T47D (cell line): ENCODE data around the gene UIMC1.

Experiments
- DNase-seq, 2 experiments: peaks; one replicate each; pipeline versions ENCODE4 v3.0.0 to v3.0.0-alpha.2; 2011 to 2012; ENCODE audit warnings: low read depth in 1 of 2, low spot score in 1 of 2
- JUND ChIP-seq: IDR thresholded peaks from 2 replicates; pipeline ENCODE4 v1.6.1; 2012; ENCODE audit warnings: low read depth
- in situ Hi-C: cut with HindIII; loops from 2 replicates; pipeline ENCODE4 v1.10.0; 2016; ENCODE audit warnings: low sequenced_read_pairs, low pct_unique_long_range_greater_than_20kb

The UIMC1 gene

DNA sequence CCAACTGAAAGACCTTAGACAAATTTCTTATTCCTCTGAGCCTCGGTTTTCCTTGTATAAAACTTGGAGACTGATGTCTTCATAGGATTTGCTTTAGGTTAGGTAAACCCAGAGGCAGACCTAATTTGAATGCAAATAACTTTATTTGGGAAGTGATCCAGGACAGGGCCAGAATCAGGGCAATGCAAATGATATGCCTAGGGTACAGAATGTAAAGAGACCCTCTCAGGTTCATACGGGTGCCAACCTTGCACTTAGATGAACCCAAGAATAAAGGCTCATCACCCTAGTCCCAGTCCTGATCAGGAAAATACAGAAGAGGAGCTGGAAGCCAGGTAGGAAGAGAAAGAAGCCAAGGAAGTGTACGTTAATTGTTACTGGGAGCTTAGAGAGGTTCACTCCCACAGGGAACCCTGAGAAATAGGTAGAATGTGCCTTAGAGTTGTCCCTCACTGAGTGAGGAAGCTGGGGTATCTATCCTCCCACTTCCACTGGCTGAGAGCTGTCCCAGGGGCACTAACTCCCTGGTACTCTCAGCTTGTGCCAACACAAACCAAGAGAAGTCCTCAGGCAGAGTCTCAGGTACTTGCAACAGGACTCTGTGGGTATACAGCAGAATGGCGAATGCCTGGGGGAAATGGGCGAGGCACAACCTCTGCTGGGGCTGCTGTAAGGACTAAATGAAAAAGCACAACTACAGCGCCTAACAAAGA, 104.3 kb downstream of the UIMC1 start:
- in situ Hi-C loops: no loop called here

DNA sequence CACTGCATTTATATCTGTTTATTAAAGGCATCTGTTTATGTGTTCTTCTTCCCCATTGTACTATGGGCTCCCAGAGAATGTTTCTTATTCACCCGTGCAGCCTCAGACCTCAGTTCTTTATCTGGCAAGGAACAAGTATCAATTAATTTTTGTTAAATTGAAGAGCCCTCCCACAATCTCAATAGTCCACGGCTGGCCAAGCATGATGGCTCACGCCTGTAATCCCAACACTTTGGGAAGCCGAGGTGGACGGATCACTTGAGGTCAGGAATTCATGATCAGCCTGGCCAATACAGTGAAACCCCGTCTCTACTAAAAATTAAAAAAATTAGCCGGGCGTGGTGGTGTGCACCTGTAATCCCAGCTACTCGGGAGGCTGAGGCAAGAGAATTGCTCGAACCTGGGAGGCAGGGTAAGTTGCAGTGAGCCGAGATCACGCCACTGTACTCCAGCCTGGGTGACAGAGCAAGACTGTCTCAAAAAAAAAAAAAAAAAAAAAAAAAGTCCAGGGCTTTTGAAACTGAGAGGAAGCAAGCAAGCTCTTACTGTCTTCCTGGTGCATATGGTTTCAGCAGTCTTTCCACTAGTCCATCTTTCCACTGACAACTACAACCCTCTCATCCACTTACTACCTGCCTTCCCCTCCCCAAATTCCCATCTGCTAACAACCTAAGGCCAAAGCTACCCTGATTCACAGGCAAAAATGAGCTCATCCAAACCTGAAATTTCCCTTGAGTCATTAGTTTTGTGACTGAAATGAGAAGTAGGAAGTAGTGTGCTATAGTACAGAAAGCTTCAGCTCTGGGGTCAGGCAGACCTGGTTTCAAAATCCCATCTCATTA, 105.1 kb downstream of the UIMC1 start:
- DNase-seq: no peak
- in situ Hi-C loops: no loop called here

More for the DNA sequence above, 104.3 kb downstream of the UIMC1 start:
- TF ChIP-seq JUND: no peak
- DNase-seq: no peak

DNA sequence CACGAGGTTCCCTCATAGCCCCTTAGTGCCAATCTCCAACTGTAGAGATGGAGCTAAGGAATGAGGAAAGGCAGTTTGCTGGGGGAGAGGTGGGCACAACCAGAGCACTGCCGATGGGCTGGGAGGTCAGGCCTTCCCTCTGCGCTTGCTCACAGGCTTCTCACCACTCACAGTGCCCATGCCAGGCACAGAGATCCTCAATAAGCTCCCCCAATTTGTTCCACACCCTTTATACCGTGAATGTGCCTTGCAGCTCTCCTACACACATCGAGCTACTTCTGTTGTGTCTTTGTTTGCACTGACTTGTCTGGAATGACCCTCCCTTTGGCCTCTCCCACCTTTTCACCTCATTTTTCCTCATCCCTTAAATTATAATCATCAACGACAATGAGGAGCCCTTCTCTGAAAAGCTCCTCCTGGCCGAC, 105.8 kb downstream of the UIMC1 start:
- in situ Hi-C loops: no loop called here
- no peak for TF ChIP-seq JUND

More for the DNA sequence above, 105.1 kb downstream of the UIMC1 start:
- no peak for TF ChIP-seq JUND

DNA sequence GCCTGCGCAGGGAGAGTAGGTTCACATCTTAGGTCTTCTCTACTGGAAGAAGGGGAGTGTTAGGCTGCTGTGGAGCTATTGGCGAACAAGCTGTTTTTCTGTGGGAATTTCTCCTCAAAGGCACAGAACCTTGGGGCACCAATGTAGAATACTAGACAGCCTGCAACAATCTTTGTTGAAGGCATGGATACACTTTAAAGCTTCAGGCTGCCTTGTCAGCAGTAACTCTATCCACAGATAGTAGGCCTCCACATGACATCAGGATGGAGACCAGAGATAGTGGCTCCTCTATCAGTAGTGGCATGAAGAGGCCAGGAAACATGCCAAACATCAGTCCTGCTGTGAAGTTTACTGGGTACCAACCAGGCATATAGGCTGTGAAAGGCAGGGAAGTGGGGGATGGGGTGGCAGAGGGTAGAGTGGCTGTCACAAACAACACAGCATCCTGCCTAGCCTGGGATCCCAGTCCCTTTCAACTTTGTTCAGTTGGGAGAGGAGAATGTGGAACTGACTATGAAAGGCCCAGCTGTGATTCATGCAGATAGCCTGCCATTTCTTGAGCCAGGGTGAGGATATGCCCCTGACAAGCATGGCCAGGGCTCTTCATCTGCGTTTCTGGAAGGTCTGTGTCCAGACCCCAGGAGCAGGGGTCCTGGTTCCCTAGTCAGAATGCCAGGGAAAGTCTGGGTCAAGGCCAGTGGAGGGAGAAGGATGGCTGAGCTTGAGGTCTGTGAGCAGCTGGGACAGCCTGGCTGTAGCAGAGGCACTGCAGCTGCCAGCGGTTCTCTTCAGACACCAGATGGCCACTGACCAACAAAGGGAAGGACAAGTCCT, 106.4 kb downstream of the UIMC1 start:
- TF ChIP-seq JUND: no peak
- DNase-seq: no peak
- in situ Hi-C loops: no loop called here

More for the DNA sequence above, 105.8 kb downstream of the UIMC1 start:
- no peak for DNase-seq

DNA sequence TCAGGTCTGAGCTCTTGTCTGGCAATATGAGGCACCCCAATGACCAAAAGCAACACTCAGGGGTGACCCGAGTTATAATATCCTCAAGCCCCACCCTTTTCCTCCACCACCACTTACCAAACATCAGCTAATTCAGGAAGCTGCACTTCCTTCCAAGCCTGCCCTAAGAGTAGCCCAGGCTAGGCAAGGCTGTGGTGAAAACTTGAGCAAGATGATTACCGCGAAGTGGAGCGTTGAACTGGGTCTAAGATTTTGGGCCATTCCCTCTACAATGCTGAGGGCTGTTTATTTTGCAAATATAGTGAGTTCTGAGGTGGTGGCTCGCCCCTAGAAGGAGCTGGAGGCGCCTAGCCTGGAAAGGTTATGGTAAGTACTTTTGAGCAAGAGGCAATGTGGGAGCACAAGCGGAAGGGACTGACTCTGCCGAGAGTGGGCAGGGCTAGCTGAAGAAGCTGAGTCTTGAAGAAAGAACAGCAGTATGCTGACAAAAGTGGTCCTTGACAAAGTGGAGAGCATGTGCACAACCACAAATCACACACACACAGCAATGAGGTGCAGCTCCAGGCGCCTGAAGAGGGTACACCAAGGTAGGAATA, 107.2 kb downstream of the UIMC1 start, which contains the start of gene HK3:
Gene HK3, minus strand, starts transcription at position 51 of the 596 bp plus-strand sequence. CDS start 3,187 bp downstream, outside the sequence.
- no peak for TF ChIP-seq JUND
- in situ Hi-C loops: no loop called here
- no peak for DNase-seq

DNA sequence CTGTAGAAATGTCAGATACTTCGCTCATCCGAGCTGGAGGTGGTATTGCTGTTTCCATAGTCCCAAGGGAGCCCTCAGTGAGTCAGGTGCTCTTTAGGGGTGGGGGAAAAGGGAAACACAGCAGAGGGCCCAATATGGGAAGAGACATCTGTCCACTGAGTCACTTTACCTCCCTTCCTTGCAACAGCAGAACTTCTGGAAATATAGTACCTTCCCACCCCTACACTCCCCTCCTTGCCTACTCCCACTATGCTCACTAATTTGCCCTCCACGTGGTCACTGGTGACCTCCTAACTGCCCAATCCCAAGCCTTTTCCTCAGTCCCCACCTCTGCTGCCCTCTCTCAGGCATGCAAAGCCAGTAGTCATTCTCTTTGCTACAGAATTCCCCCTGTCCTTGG, 109.3 kb downstream of the UIMC1 start:
- TF ChIP-seq JUND: no peak

DNA sequence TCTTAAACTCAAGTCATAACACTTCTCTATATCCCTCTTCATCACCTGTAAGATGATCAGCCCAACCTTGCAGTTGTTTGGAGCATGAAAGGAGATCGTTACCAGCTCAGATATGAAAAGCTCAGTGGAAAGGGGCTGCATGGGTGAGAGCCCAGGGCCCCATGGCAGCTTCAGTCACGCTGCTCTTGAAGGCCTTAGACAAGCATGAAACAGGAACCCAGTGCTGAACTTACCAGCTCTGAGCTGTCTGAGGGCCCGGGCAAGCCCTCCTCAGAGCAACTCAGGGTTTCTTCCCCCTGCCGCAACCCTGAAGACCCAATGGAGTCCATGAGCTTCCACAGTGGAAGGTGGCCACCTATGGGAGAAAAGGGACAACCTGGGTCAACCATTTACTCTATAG, 110.7 kb downstream of the UIMC1 start:
- TF ChIP-seq JUND: no peak
- no peak for DNase-seq
- in situ Hi-C loops: no loop called here

More for the DNA sequence above, 109.3 kb downstream of the UIMC1 start:
- in situ Hi-C loops: no loop called here
- DNase-seq: no peak

DNA sequence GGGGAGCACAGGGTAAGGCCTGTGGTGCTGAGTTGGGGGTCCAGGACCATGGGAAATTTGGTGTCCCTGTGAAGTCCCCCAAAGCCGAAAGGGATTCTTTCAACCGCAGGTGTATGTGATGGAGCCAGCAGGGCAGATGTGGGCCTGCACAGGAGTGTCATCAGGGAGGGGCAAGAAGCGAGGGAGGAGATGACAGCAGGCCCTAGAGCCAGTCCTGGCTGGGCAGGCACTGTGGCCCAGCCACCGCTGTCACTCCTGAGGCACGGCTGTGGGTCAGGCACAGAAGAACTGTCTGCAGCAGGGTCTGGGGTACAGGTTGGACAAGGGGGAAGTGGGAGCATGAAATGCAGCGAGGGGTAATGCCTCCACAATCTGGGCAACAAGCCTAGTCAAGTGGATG, 112.3 kb downstream of the UIMC1 start:
- no peak for DNase-seq
- in situ Hi-C loops: no loop called here
- TF ChIP-seq JUND: no peak

DNA sequence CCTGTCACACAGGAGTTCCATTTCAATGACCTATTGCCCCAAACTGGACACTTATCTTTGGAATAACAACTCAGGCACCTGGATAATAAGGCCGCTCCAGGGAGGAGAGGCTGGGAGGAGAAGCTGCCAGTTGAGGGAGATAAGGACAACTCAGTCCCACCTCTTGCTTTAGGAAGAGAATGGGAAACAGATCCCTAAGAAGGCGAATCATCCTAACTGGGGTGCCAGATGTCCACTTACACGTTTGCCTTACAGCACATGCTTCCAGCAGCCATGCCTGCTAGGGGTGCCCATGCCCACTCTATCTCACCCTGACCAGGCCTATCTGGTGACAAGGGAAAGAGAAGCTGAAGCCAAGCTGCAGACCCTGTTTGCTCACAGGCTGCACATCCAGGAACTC, 113.9 kb downstream of the UIMC1 start:
- in situ Hi-C loops: no loop called here
- no peak for TF ChIP-seq JUND
- DNase-seq: no peak

DNA sequence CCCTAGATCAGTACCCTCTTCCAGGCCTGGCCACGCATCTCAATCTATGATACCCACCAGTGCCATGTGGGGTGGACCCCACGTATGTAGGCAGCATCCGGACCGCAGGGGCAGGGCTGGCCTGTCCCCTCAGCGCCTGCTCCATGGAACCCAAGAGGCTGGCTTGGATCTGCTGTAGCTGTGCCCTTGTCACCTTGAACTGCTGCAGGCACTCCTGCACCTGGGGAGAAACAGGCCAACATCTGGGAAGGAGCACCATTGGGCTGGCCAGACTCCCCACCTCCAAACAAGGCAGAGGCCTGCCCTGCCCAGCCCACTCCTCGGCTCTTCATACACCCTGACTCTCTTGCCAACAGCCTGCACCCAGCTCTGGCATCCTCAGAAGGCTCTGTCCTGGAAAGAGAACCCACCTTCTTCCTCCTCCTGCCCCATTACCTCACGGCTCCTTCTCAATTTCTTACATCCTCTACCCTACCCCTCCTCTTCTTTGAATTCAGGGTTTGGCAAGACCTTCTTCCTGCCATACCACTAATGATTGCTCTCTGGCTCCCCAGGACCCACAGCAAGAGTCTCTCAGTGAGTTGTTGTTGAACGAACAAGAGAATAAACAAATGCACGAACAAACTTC, 115.1 kb downstream of the UIMC1 start:
- no peak for TF ChIP-seq JUND
- in situ Hi-C loops: no loop called here
- DNase-seq: no peak

DNA sequence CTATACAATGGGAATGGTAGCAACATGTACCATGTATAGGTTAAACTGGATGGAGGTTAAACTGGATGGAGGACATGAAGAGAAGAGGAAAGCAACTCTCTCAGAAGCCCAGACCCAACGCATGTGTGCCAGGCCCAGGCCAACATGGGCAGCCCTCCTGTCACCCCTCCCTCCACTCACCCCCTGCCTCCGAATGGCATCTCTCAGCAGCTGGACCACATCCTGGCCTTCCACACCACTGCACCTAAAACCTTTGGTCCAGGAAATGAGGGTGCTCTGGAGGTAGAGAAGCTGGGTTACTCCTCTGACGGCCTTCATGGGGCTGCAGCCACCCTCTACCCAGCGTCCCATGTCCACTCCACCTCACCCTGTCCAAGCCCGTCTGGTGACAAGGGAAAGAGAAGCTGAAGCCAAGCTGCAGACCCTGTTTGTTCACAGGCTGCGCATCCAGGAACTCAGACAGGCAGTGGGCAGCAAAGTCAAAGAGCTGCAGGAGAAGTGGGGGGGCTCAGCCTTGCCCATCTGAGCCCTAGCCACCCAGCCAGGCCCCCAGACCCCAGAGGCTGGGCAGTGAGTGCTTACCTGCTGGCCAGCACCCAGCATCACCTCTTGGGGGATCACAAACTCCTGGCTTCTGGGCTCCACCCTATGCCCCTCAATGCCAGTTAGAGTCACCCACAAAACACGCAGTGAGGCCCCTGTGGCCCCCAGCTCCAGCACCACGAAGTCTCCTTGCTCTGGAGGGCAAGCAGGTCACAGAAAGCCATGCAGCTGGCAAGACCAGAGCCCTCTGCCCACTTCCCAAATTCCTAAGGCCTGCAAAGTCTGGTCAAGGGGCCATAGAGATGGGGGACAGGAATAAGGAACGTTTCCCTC, 115.9 kb downstream of the UIMC1 start:
- DNase-seq: no peak
- no peak for TF ChIP-seq JUND
- in situ Hi-C loops: no loop called here
